Measurements from ENCODE around the gene MEGF9.

The MEGF9 gene

GRCh38 chr9:120567874-120568273, 146.4 kb downstream of the MEGF9 start:
- H3F3A ChIP-seq (ENCODE audit: insufficient read depth, low read length) = no peaks in the 10 kb centered on the region
- H3K79me2 ChIP-seq (ENCODE audit: insufficient read depth, low read length) = peaks cover 8% of the 10 kb centered on the region
- no peak overlapping the region for H3K4me2 ChIP-seq (ENCODE audit: low read length)
- no peak overlapping the region for H3K27ac ChIP-seq (ENCODE audit: low read depth, low read length, poor library complexity, severe bottlenecking)
- H3K9me2 ChIP-seq (ENCODE audit: low read depth, low read length) = no peaks in the 10 kb centered on the region
- TF ChIP-seq CTCF (IDR thresholded peaks at IDR 0.05; ENCODE audit: low read length) (no peak), EZH2 (IDR thresholded peaks at IDR 0.05; ENCODE audit: borderline replicate concordance, low read length) (no peak)
- no peaks in the 10 kb centered on the region for H3K4me1 ChIP-seq (ENCODE audit: insufficient read depth, low read length, severe bottlenecking)
- peaks cover 94% of the 10 kb centered on the region for H3K36me3 ChIP-seq (ENCODE audit: insufficient read depth, low read length)
- H3K9ac ChIP-seq (ENCODE audit: low read length) = no peak overlapping the region
- no peak overlapping the region for H3K4me3 ChIP-seq (ENCODE audit: low read depth, low read length, poor library complexity, severe bottlenecking)
- no peaks in the 10 kb centered on the region for H3K27me3 ChIP-seq (ENCODE audit: insufficient read depth, low read length)
- H2AFZ ChIP-seq (ENCODE audit: low read length) = no peak overlapping the region
- no peaks in the 10 kb centered on the region for H3K9me3 ChIP-seq (ENCODE audit: low read length)
- H4K20me1 ChIP-seq (ENCODE audit: insufficient read depth, low read length) = no peaks in the 10 kb centered on the region

GRCh38 chr9:120567081-120567480, 147.2 kb downstream of the MEGF9 start:
- Histone ChIP-seq H3K79me2 (ENCODE audit: insufficient read depth, low read length) (peaks cover 4% of the 10 kb centered on the region; the same call in 1 of the 2 replicates), H3F3A (ENCODE audit: insufficient read depth, low read length) (no peaks in the 10 kb centered on the region), H3K4me2 (ENCODE audit: low read length) (no peak overlapping the region), H3K27me3 (ENCODE audit: insufficient read depth, low read length) (no peaks in the 10 kb centered on the region), H3K4me3 (ENCODE audit: low read depth, low read length, poor library complexity, severe bottlenecking) (no peak overlapping the region), H2AFZ (ENCODE audit: low read length) (no peak overlapping the region), H3K4me1 (ENCODE audit: insufficient read depth, low read length, severe bottlenecking) (no peaks in the 10 kb centered on the region), H3K27ac (ENCODE audit: low read depth, low read length, poor library complexity, severe bottlenecking) (no peak overlapping the region), H4K20me1 (ENCODE audit: insufficient read depth, low read length) (no peaks in the 10 kb centered on the region), H3K9me2 (ENCODE audit: low read depth, low read length) (no peaks in the 10 kb centered on the region), H3K36me3 (ENCODE audit: insufficient read depth, low read length) (peaks cover 100% of the 10 kb centered on the region), H3K9me3 (ENCODE audit: low read length) (no peaks in the 10 kb centered on the region), H3K9ac (ENCODE audit: low read length) (no peak overlapping the region)
- TF ChIP-seq CTCF (IDR thresholded peaks at IDR 0.05; ENCODE audit: low read length) = no peak
- no peak for TF ChIP-seq EZH2 (IDR thresholded peaks at IDR 0.05; ENCODE audit: borderline replicate concordance, low read length)

- Histone ChIP-seq H3K79me2 (ENCODE audit: insufficient read depth, low read length) (peaks cover 7% of the 10 kb centered on the region; the same call in 1 of the 2 replicates), H3F3A (ENCODE audit: insufficient read depth, low read length) (no peaks in the 10 kb centered on the region), H3K4me1 (ENCODE audit: insufficient read depth, low read length, severe bottlenecking) (no peaks in the 10 kb centered on the region), H3K9ac (ENCODE audit: low read length) (no peak overlapping the region), H4K20me1 (ENCODE audit: insufficient read depth, low read length) (no peaks in the 10 kb centered on the region), H3K9me2 (ENCODE audit: low read depth, low read length) (no peaks in the 10 kb centered on the region), H3K9me3 (ENCODE audit: low read length) (no peaks in the 10 kb centered on the region), H3K27me3 (ENCODE audit: insufficient read depth, low read length) (no peaks in the 10 kb centered on the region), H3K27ac (ENCODE audit: low read depth, low read length, poor library complexity, severe bottlenecking) (no peak overlapping the region), H3K36me3 (ENCODE audit: insufficient read depth, low read length) (peaks cover 96% of the 10 kb centered on the region), H3K4me3 (ENCODE audit: low read depth, low read length, poor library complexity, severe bottlenecking) (no peak overlapping the region), H3K4me2 (ENCODE audit: low read length) (no peak overlapping the region), H2AFZ (ENCODE audit: low read length) (no peak overlapping the region)
- TF ChIP-seq CTCF (IDR thresholded peaks at IDR 0.05; ENCODE audit: low read length) (no peak), EZH2 (IDR thresholded peaks at IDR 0.05; ENCODE audit: borderline replicate concordance, low read length) (no peak)
Measured at GRCh38 chr9:120564589-120564988, 149.7 kb downstream of the MEGF9 start.

Measured in OCI-LY1 (cell line).